ENCODE results near the gene ZNF697. TPM values are rescaled to one million over a fixed set of nuclear protein-coding genes. Genes with fewer than 3 reads are reported as not detected.

The ZNF697 gene
- total RNA-seq, 3 donors from 2014 or later (not counting 1 experiment from before 2014, with no cell fraction given): 0.09 to 0.45 TPM; not detected in 1

GRCh38 chr1:119636491-119637089 lies 11.5 kb downstream of the ZNF697 start:
- no peak for DNase-seq
- 83% methylated on average over 4 of the region's 4 CpGs for WGBS (ENCODE audit: insufficient coverage)

GRCh38 chr1:119635811-119636390 lies 12.2 kb downstream of the ZNF697 start:
- TF ChIP-seq CTCF (IDR thresholded peaks at IDR 0.05): no peak
- Histone ChIP-seq H3K9me3 (ENCODE audit: control insufficient read depth, insufficient read depth, low read length) (no peaks in the 10 kb centered on the region), H3K36me3 (ENCODE audit: control insufficient read depth, insufficient read depth, low read length) (no peaks in the 10 kb centered on the region), H3K27me3 (ENCODE audit: control insufficient read depth, insufficient read depth, low read length) (no peaks in the 10 kb centered on the region), H3K4me1 (ENCODE audit: control insufficient read depth, insufficient read depth, low read length) (no peaks in the 10 kb centered on the region), H3K4me3 (ENCODE audit: low read length) (no peak overlapping the region), H3K27ac (ENCODE audit: low read length) (no peak overlapping the region)
- no peak for ATAC-seq
- intact Hi-C loops (cut with micrococcal nuclease): no loop called here
- H3K4me1 Mint-ChIP-seq: no peaks in the 10 kb centered on the region
- H3K9me3 Mint-ChIP-seq: no peaks in the 10 kb centered on the region
- 85% methylated on average over 7 of the region's 7 CpGs for WGBS (ENCODE audit: insufficient coverage)
- peaks cover 16 to 32% of the 10 kb centered on the region in 2 donors for H3K27me3 Mint-ChIP-seq (ENCODE audit: low read depth in 2 of 2)
- H3K4me3 Mint-ChIP-seq: no peak overlapping the region
- H3K27ac Mint-ChIP-seq: no peak overlapping the region
- no peaks in the 10 kb centered on the region for H3K36me3 Mint-ChIP-seq
- no peak for DNase-seq

More at GRCh38 chr1:119636491-119637089, 11.5 kb downstream of the ZNF697 start:
- intact Hi-C loops (cut with micrococcal nuclease): no loop called here
- no peaks in the 10 kb centered on the region for H3K36me3 Mint-ChIP-seq
- ATAC-seq: no peak
- Histone ChIP-seq H3K4me1 (ENCODE audit: control insufficient read depth, insufficient read depth, low read length) (no peaks in the 10 kb centered on the region), H3K36me3 (ENCODE audit: control insufficient read depth, insufficient read depth, low read length) (no peaks in the 10 kb centered on the region), H3K27me3 (ENCODE audit: control insufficient read depth, insufficient read depth, low read length) (no peaks in the 10 kb centered on the region), H3K4me3 (ENCODE audit: low read length) (no peak overlapping the region), H3K9me3 (ENCODE audit: control insufficient read depth, insufficient read depth, low read length) (no peaks in the 10 kb centered on the region), H3K27ac (ENCODE audit: low read length) (no peak overlapping the region)
- H3K4me3 Mint-ChIP-seq: no peak overlapping the region
- H3K27me3 Mint-ChIP-seq (ENCODE audit: low read depth in 2 of 2): peaks cover 12 to 31% of the 10 kb centered on the region in 2 donors
- no peaks in the 10 kb centered on the region for H3K4me1 Mint-ChIP-seq
- H3K27ac Mint-ChIP-seq: no peak overlapping the region
- no peaks in the 10 kb centered on the region for H3K9me3 Mint-ChIP-seq
- TF ChIP-seq CTCF (IDR thresholded peaks at IDR 0.05): no peak

GRCh38 chr1:119634016-119634415 lies 14.1 kb downstream of the ZNF697 start:
- Mint-ChIP-seq H3K4me3 (no peak overlapping the region), H3K9me3 (no peaks in the 10 kb centered on the region), H3K36me3 (no peaks in the 10 kb centered on the region), H3K4me1 (no peaks in the 10 kb centered on the region), H3K27me3 (ENCODE audit: low read depth in 2 of 2) (peaks cover 29 to 43% of the 10 kb centered on the region in 2 donors), H3K27ac (no peak overlapping the region)
- Histone ChIP-seq H3K27me3 (ENCODE audit: control insufficient read depth, insufficient read depth, low read length) (no peaks in the 10 kb centered on the region), H3K4me3 (ENCODE audit: low read length) (no peak overlapping the region), H3K27ac (ENCODE audit: low read length) (no peak overlapping the region), H3K36me3 (ENCODE audit: control insufficient read depth, insufficient read depth, low read length) (no peaks in the 10 kb centered on the region), H3K4me1 (ENCODE audit: control insufficient read depth, insufficient read depth, low read length) (no peaks in the 10 kb centered on the region), H3K9me3 (ENCODE audit: control insufficient read depth, insufficient read depth, low read length) (no peaks in the 10 kb centered on the region)
- no peak for ATAC-seq
- intact Hi-C loops (cut with micrococcal nuclease): no loop called here
- no peak for TF ChIP-seq CTCF (IDR thresholded peaks at IDR 0.05)
- no peak for DNase-seq
- 67% methylated on average over 1 of the region's 3 CpGs for WGBS (ENCODE audit: insufficient coverage)

GRCh38 chr1:119633575-119633974 lies 14.5 kb downstream of the ZNF697 start:
- no peaks in the 10 kb centered on the region for H3K9me3 ChIP-seq (ENCODE audit: control insufficient read depth, insufficient read depth, low read length)
- no peak overlapping the region for H3K27ac ChIP-seq (ENCODE audit: low read length)
- no peaks in the 10 kb centered on the region for H3K4me1 Mint-ChIP-seq
- intact Hi-C loops (cut with micrococcal nuclease): no loop called here
- H3K9me3 Mint-ChIP-seq: no peaks in the 10 kb centered on the region
- H3K27ac Mint-ChIP-seq: no peak overlapping the region
- no peaks in the 10 kb centered on the region for H3K36me3 Mint-ChIP-seq
- DNase-seq (no peak), ATAC-seq (no peak)
- TF ChIP-seq CTCF (IDR thresholded peaks at IDR 0.05): no peak
- no peak overlapping the region for H3K4me3 Mint-ChIP-seq
- no peaks in the 10 kb centered on the region for H3K4me1 ChIP-seq (ENCODE audit: control insufficient read depth, insufficient read depth, low read length)
- WGBS (ENCODE audit: insufficient coverage): 67% methylated on average over 1 of the region's 2 CpGs
- no peaks in the 10 kb centered on the region for H3K27me3 ChIP-seq (ENCODE audit: control insufficient read depth, insufficient read depth, low read length)
- no peaks in the 10 kb centered on the region for H3K36me3 ChIP-seq (ENCODE audit: control insufficient read depth, insufficient read depth, low read length)
- no peak overlapping the region for H3K4me3 ChIP-seq (ENCODE audit: low read length)
- H3K27me3 Mint-ChIP-seq (ENCODE audit: low read depth in 2 of 2): peaks cover 31 to 47% of the 10 kb centered on the region in 2 donors
